ENCODE data around the gene IGFBP3. TPM values are rescaled to one million over a fixed set of nuclear protein-coding genes. Genes with fewer than 3 reads are reported as not detected.
A peak's percentile ranks its signal among the peaks of the same experiment; 100 is the strongest.

The IGFBP3 gene
- total and polyA plus RNA-seq, 2 of the 13 experiments (the other 11 are each of a cell fraction or from before 2014, with no cell fraction given), result 57.5 TPM; not detected in 1

DNA sequence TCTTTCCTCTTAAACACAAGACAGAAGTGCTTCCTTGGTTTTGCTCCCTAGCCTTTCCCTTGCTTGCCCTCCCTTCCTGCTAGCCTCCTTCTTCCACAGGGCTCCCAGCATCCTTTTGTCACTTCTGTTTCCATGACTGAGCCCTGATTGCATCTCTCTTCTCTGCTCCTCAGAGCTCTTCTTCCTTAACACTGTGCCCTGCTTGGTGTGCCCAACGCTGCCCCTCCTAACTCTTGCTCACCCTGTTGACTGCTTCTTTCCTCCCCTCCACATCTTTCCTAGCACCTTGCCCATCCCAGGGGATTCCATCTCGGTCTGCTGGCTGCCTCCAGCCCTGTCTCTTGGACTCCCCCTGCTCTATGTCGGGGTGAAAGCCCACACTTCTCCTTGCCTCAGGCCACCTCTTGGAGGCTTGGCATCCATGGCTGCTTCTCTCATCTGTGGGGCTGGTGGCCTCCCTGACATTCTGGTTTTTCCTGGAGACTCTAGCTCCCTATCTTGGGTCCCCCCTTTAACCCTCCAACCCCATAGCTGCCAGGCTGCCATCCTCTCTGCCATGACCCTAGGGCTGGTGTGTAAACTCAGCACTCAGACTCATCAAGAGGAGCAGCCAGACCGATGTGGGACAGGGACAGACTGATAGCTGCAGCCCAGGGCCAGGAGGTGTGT, 26.9 kb downstream of the IGFBP3 start (continued):
- TF ChIP-seq ZBTB42 (CRISPR knock-in tag; IDR thresholded peaks at IDR 0.05) (no peak), ZNF782 (CRISPR knock-in tag; IDR thresholded peaks at IDR 0.05; ENCODE audit: borderline replicate concordance) (peak; percentile 97; the same call in 1 of the 2 replicates), TP53 (CRISPR knock-in tag; conservative IDR thresholded peaks at IDR 0.05) (no peak), NKX3-1 (CRISPR knock-in tag; IDR thresholded peaks at IDR 0.05) (no peak), FOXO1 (CRISPR knock-in tag; IDR thresholded peaks at IDR 0.05) (no peak; the same call in 1 of the 2 replicates), HES4 (CRISPR knock-in tag; IDR thresholded peaks at IDR 0.05; ENCODE audit: borderline replicate concordance) (no peak), CENPX (CRISPR knock-in tag; IDR thresholded peaks at IDR 0.05) (0 out of 2 replicates have a peak, but pooled peaks have one; percentile 49), ZNF572 (CRISPR knock-in tag; IDR thresholded peaks at IDR 0.05) (peak; percentile 60; the same call in 1 of the 2 replicates), ZNF616 (CRISPR knock-in tag; IDR thresholded peaks at IDR 0.05; ENCODE audit: low read depth) (0 out of 2 replicates have a peak, but pooled peaks have one; percentile 65), SOX13 (IDR thresholded peaks at IDR 0.05) (no peak; the same call in 1 of the 2 replicates), SOX13 (CRISPR knock-in tag; conservative IDR thresholded peaks at IDR 0.05 in 1 of 2, IDR thresholded peaks at IDR 0.05 in 1 of 2) (no peak), MATR3 (CRISPR knock-in tag; IDR thresholded peaks at IDR 0.05) (no peak; the same call in 1 of the 2 replicates), MTF1 (CRISPR knock-in tag; IDR thresholded peaks at IDR 0.05) (no peak), ZBTB20 (CRISPR knock-in tag; IDR thresholded peaks at IDR 0.05; ENCODE audit: borderline replicate concordance, low read depth) (0 out of 2 replicates have a peak, but pooled peaks have one; percentile 15), RBM22 (optimal IDR thresholded peaks at IDR 0.05; ENCODE audit: low read length) (no peak), ZNF546 (CRISPR knock-in tag; conservative IDR thresholded peaks at IDR 0.05) (peak; percentile 69; the same call in 1 of the 2 replicates), NR2F2 (IDR thresholded peaks at IDR 0.05; ENCODE audit: borderline replicate concordance, low read depth) (no peak), MIER3 (CRISPR knock-in tag; IDR thresholded peaks at IDR 0.05; ENCODE audit: borderline replicate concordance) (no peak; the same call in 1 of the 2 replicates)
- TF ChIP-seq, protein P1, sequence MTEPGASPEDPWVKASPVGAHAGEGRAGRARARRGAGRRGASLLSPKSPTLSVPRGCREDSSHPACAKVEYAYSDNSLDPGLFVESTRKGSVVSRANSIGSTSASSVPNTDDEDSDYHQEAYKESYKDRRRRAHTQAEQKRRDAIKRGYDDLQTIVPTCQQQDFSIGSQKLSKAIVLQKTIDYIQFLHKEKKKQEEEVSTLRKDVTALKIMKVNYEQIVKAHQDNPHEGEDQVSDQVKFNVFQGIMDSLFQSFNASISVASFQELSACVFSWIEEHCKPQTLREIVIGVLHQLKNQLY (CRISPR knock-in tag; IDR thresholded peaks at IDR 0.05), result no peak
- TF ChIP-seq, protein P2, sequence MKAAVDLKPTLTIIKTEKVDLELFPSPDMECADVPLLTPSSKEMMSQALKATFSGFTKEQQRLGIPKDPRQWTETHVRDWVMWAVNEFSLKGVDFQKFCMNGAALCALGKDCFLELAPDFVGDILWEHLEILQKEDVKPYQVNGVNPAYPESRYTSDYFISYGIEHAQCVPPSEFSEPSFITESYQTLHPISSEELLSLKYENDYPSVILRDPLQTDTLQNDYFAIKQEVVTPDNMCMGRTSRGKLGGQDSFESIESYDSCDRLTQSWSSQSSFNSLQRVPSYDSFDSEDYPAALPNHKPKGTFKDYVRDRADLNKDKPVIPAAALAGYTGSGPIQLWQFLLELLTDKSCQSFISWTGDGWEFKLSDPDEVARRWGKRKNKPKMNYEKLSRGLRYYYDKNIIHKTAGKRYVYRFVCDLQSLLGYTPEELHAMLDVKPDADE (CRISPR knock-in tag; IDR thresholded peaks at IDR 0.05), result no peak
- TF ChIP-seq, protein P3, sequence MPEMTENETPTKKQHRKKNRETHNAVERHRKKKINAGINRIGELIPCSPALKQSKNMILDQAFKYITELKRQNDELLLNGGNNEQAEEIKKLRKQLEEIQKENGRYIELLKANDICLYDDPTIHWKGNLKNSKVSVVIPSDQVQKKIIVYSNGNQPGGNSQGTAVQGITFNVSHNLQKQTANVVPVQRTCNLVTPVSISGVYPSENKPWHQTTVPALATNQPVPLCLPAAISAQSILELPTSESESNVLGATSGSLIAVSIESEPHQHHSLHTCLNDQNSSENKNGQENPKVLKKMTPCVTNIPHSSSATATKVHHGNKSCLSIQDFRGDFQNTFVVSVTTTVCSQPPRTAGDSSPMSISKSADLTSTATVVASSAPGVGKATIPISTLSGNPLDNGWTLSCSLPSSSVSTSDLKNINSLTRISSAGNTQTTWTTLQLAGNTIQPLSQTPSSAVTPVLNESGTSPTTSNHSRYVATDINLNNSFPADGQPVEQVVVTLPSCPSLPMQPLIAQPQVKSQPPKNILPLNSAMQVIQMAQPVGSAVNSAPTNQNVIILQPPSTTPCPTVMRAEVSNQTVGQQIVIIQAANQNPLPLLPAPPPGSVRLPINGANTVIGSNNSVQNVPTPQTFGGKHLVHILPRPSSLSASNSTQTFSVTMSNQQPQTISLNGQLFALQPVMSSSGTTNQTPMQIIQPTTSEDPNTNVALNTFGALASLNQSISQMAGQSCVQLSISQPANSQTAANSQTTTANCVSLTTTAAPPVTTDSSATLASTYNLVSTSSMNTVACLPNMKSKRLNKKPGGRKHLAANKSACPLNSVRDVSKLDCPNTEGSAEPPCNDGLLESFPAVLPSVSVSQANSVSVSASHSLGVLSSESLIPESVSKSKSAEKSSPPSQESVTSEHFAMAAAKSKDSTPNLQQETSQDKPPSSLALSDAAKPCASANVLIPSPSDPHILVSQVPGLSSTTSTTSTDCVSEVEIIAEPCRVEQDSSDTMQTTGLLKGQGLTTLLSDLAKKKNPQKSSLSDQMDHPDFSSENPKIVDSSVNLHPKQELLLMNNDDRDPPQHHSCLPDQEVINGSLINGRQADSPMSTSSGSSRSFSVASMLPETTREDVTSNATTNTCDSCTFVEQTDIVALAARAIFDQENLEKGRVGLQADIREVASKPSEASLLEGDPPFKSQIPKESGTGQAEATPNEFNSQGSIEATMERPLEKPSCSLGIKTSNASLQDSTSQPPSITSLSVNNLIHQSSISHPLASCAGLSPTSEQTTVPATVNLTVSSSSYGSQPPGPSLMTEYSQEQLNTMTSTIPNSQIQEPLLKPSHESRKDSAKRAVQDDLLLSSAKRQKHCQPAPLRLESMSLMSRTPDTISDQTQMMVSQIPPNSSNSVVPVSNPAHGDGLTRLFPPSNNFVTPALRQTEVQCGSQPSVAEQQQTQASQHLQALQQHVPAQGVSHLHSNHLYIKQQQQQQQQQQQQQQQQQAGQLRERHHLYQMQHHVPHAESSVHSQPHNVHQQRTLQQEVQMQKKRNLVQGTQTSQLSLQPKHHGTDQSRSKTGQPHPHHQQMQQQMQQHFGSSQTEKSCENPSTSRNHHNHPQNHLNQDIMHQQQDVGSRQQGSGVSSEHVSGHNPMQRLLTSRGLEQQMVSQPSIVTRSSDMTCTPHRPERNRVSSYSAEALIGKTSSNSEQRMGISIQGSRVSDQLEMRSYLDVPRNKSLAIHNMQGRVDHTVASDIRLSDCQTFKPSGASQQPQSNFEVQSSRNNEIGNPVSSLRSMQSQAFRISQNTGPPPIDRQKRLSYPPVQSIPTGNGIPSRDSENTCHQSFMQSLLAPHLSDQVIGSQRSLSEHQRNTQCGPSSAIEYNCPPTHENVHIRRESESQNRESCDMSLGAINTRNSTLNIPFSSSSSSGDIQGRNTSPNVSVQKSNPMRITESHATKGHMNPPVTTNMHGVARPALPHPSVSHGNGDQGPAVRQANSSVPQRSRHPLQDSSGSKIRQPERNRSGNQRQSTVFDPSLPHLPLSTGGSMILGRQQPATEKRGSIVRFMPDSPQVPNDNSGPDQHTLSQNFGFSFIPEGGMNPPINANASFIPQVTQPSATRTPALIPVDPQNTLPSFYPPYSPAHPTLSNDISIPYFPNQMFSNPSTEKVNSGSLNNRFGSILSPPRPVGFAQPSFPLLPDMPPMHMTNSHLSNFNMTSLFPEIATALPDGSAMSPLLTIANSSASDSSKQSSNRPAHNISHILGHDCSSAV (CRISPR knock-in tag; IDR thresholded peaks at IDR 0.05; ENCODE audit: borderline replicate concordance), result 0 out of 2 replicates have a peak, but pooled peaks have one; percentile 41

Measured in HepG2 (cell line).